LNCaP clone FGC (cell line): ENCODE data around the gene PLXNA4.

Experiments
- DNase-seq: peaks from one replicate; pipeline ENCODE4 v3.0.0-alpha.2; 2011; ENCODE audit warnings: low read depth
- H3K4me3 ChIP-seq: 2 replicates; pipeline ENCODE4 v1.5.1; 2011; ENCODE audit warnings: mild to moderate bottlenecking, low read depth, low read length, control low read depth
- CTCF ChIP-seq: IDR thresholded peaks from 2 replicates; pipeline ENCODE4 v1.5.1; 2012; ENCODE audit warnings: mild to moderate bottlenecking; ENCODE audit not compliant: control insufficient read depth, insufficient read depth; ENCODE audit errors: extremely low read depth

Gene PLXNA4

GRCh38 chr7:132246591-132246990 is 329.7 kb downstream of the PLXNA4 start:
- H3K4me3 ChIP-seq, result no peak overlapping the region
- no peak for DNase-seq
- no peak for TF ChIP-seq CTCF

- no peak for TF ChIP-seq CTCF
- H3K4me3 ChIP-seq, result no peak overlapping the region
- no peak for DNase-seq
Observed at GRCh38 chr7:132245539-132245938, 330.7 kb downstream of the PLXNA4 start.

- H3K4me3 ChIP-seq, result no peak overlapping the region
- no peak for TF ChIP-seq CTCF
- no peak for DNase-seq
Observed at GRCh38 chr7:132244903-132245480, 331.3 kb downstream of the PLXNA4 start.

- no peak for DNase-seq
- TF ChIP-seq CTCF, result no peak
- H3K4me3 ChIP-seq, result no peak overlapping the region
Observed at GRCh38 chr7:132243463-132243862, 332.8 kb downstream of the PLXNA4 start.

- DNase-seq, result no peak
- no peak for TF ChIP-seq CTCF
- H3K4me3 ChIP-seq, result no peak overlapping the region
Observed at GRCh38 chr7:132243051-132243450, 333.2 kb downstream of the PLXNA4 start.

- no peak for TF ChIP-seq CTCF
- H3K4me3 ChIP-seq, result no peak overlapping the region
Observed at GRCh38 chr7:132242192-132242812, 334.0 kb downstream of the PLXNA4 start.

More at GRCh38 chr7:132242192-132242812, 334.0 kb downstream of the PLXNA4 start:
- peak; percentile 94 for DNase-seq
